IPS-18a (cell line): Measurements from ENCODE around the gene MRPL52.
"Not testable (repeated sequence)": the region's sequence is repeated elsewhere in the genome, so short reads cannot be mapped to it uniquely, and the experiment has no call there.

Experiments
- H3K27ac ChIP-seq: one replicate; pipeline ENCODE4 v1.5.1; 2013; ENCODE audit warnings: low read length
- H3K27me3 ChIP-seq: one replicate; pipeline ENCODE4 v1.6.1; 2013; ENCODE audit warnings: mild to moderate bottlenecking, low read length; ENCODE audit not compliant: control insufficient read depth, insufficient read depth
- H3K36me3 ChIP-seq: one replicate; pipeline ENCODE4 v1.6.1; 2013; ENCODE audit warnings: low read depth, low read length; ENCODE audit not compliant: control insufficient read depth
- H3K4me1 ChIP-seq: one replicate; pipeline ENCODE4 v1.6.1; 2013; ENCODE audit warnings: low read depth, low read length; ENCODE audit not compliant: control insufficient read depth
- H3K4me3 ChIP-seq: one replicate; pipeline ENCODE4 v1.5.1; 2013; ENCODE audit warnings: low read length
- H3K9ac ChIP-seq: one replicate; pipeline ENCODE4 v1.6.1; 2013; ENCODE audit warnings: mild to moderate bottlenecking, low read length, moderate library complexity
- H3K9me3 ChIP-seq: one replicate; pipeline ENCODE4 v1.6.1; 2013; ENCODE audit warnings: low read depth, low read length; ENCODE audit not compliant: control insufficient read depth

MRPL52 gene

DNA sequence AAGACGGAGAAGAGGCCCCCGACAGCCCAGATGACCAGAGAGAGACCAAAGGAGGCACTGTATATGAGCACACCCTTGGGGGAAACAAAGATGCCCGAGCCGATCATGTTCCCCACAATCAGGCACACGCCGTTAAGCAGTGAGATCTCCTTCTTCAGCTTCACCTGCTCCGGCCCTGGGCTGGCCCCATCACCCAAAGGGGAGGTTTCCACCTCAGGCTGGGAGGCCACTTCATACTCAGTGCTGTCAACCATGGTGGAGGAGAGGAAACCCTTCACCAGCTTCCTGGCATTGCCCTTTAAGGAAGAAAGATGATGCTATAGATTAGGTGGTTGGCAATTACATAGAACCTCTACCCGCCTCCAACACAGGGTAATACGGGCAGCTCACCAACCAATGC is 16.5 kb upstream of the MRPL52 start:
- Histone ChIP-seq H3K27ac (no peak overlapping the region), H3K4me1 (peaks cover 10% of the 10 kb centered on the region), H3K9ac (no peak overlapping the region)

DNA sequence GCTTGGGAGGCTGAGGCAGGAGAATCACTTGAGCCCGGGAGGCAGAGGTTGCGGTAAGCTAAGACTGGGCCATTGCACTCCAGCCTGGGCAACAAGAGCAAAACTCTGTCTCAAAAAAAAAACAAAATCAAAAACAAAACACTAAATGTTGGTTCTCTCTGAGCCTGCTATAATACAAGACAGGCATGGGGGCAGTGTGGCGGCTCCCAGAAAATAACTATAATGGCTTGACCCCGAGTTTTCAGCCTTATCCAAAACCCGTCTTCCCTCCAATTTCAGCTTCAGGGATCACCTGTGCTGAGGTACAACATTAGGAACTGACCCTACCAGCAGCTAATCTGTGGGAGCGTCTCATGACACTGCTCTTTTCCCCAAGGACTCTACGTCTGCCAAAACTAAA is 15.3 kb upstream of the MRPL52 start:
- Histone ChIP-seq H3K4me1 (peaks cover 15% of the 10 kb centered on the region), H3K36me3 (no peaks in the 10 kb centered on the region), H3K9ac (no peak overlapping the region), H3K9me3 (no peaks in the 10 kb centered on the region), H3K4me3 (no peak overlapping the region), H3K27ac (no peak overlapping the region), H3K27me3 (no peaks in the 10 kb centered on the region)

More for the DNA sequence above, 16.5 kb upstream of the MRPL52 start:
- no peaks in the 10 kb centered on the region for H3K36me3 ChIP-seq
- no peak overlapping the region for H3K4me3 ChIP-seq
- H3K9me3 ChIP-seq: no peaks in the 10 kb centered on the region
- H3K27me3 ChIP-seq: no peaks in the 10 kb centered on the region

DNA sequence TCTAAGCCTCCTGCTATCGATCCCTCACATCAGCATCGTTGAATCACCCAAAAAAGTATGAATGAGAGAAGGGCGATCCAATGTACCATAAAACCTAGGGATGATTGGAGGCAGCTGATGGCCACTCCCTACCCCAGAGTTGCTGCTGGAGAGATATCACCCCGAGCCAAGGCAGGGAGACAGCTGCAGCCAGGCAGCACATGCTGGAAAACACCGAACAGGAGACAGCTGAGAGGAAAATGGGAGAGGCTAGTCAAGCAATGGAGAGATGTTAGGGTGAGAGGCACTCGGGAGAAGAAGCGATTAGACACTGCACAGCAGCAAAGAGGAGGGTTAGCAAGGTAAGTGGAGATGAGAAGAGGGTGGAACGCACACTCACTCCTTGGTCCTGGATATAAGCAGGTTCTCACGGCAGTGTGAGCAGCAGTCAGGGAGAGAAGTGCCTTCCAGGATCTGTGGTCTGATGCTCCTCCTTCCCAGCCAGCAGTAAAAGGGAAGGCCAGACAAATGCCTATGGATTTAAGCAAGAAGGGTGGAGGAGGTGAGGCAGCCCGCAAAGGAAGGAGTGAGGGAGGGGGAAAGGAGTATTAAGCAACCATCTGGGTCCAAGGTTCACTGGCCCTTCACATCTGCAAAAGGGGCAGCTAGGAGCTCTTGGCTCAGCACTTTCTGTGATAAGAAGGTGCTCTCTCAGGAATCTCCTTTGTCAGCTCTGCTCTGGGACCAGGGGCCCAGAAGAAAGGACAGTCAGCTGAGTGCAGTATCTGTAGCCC is 14.6 kb upstream of the MRPL52 start, which contains the start of gene SLC7A7:
SLC7A7 (minus strand) TSS at position 495 of the 773 bp plus-strand sequence. CDS start 2,037 bp downstream, outside the sequence.
- no peaks in the 10 kb centered on the region for H3K27me3 ChIP-seq
- H3K36me3 ChIP-seq: no peaks in the 10 kb centered on the region
- H3K4me1 ChIP-seq: peaks cover 23% of the 10 kb centered on the region
- H3K9ac ChIP-seq: no peak within 1 kb of the TSS
- no peaks in the 10 kb centered on the region for H3K9me3 ChIP-seq
- H3K27ac ChIP-seq: no peak within 1 kb of the TSS
- no peak within 1 kb of the TSS for H3K4me3 ChIP-seq

DNA sequence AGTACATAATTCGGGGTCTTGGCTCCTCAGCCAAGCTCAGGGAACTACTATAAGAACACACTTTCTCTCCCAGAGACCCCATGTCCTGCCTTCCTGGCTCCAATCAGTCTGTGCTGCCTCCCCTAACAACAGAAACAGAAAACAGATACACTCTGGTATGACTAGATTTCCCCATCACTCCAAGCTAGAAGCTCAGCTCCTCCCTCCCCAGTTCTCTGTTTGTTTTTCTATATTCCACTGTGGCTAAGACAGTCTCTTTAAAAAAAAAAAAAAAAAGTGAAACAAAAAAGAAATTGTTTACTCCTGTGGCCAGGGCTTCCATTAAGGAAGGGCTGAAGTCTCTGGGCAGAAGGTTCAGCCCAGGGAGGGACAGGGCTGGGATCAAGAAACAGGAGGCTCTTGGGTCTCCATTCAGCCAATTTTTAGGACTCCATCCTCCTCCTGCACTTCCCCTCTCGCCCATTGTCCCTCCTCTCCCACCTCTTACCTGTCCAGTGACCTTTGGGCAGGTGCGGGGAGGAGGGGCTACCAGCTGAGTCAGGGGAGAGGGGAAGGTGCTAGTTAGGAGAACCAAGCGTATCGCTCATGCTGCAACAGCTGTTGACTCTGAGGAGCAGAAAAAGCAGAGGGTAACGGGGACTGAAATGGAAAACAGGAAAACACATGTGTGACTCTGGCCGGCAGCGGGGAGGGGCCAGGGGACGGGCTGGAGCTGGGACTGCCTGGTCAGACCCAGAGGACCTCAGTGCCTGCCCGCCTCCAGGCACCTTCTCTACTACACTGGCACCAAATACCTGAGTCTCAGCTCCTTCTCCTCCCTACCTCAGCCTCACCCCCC is 10.3 kb upstream of the MRPL52 start:
- H3K4me1 ChIP-seq: peaks cover 37% of the 10 kb centered on the region
- no peak overlapping the region for H3K9ac ChIP-seq
- no peaks in the 10 kb centered on the region for H3K36me3 ChIP-seq
- no peaks in the 10 kb centered on the region for H3K9me3 ChIP-seq
- peak overlapping the region; percentile 26 for H3K4me3 ChIP-seq
- peaks cover 7% of the 10 kb centered on the region for H3K27me3 ChIP-seq
- no peak overlapping the region for H3K27ac ChIP-seq

DNA sequence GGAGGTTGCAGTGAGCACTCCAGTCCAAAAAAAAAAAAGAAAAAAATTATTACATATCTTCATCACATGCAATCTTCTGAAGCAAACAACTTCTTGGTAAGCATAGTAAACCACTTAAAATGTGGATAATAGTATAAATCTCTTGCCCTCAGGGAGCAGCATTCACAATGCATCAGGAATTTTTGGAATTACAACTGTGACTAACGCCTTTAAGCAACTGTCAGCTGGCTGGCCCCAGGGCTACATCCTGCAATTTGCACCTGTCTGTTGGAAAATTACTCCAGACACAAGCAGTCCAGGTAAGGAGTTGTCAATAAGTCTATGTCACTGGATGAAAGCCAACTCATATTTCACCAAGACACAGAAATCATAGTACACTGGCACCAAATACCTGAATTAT is 9.0 kb upstream of the MRPL52 start:
- H3K4me3 ChIP-seq: no peak overlapping the region
- no peak overlapping the region for H3K27ac ChIP-seq

DNA sequence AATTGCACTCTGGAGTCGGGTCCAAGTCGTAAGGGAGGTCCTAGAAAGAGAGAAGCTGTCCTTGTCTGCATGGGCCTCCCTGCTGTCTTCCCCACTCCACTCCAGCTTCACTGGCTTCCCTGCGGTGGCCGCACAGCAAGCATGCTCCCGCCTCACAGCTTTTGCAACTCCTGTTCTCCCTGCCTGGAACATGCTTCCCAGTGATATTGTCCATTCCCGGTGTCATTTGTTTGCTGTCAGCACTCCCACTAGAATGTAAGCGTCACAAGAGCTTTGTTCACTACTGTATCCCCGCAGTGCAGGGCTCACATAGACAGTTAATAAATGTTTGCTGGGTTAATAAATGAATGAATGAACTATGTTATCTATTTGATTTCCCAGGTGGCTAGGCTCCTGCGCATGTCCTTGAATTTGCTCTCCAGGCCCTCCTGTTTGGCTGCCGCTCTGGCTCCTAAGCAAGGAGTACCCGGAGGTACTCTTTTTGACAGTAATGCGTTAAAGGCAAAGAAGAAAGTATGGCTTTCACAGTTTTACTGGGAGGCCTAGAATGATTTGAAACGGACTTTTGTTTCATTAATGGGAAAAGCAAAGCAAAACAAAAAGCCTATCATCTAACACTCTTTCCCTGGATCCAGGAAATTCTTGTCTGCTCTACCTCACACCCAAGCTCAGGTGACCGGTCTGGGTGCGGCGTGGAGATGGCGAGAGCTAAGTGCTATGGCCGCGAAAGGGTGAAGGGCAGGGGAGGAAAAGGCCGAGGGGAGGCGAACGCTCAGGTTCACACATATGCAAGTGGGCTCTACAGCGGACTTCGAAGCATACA is 8.3 kb upstream of the MRPL52 start:
- Histone ChIP-seq H3K4me1 (peaks cover 27% of the 10 kb centered on the region), H3K9ac (peak overlapping the region; percentile 97), H3K36me3 (no peaks in the 10 kb centered on the region), H3K27me3 (peaks cover 7% of the 10 kb centered on the region), H3K4me3 (peak overlapping the region; percentile 70), H3K27ac (no peak overlapping the region), H3K9me3 (no peaks in the 10 kb centered on the region)

More for the DNA sequence above, 9.0 kb upstream of the MRPL52 start:
- H3K9ac ChIP-seq: no peak overlapping the region
- H3K36me3 ChIP-seq: no peaks in the 10 kb centered on the region
- peaks cover 28% of the 10 kb centered on the region for H3K4me1 ChIP-seq
- H3K27me3 ChIP-seq: peaks cover 7% of the 10 kb centered on the region
- no peaks in the 10 kb centered on the region for H3K9me3 ChIP-seq

DNA sequence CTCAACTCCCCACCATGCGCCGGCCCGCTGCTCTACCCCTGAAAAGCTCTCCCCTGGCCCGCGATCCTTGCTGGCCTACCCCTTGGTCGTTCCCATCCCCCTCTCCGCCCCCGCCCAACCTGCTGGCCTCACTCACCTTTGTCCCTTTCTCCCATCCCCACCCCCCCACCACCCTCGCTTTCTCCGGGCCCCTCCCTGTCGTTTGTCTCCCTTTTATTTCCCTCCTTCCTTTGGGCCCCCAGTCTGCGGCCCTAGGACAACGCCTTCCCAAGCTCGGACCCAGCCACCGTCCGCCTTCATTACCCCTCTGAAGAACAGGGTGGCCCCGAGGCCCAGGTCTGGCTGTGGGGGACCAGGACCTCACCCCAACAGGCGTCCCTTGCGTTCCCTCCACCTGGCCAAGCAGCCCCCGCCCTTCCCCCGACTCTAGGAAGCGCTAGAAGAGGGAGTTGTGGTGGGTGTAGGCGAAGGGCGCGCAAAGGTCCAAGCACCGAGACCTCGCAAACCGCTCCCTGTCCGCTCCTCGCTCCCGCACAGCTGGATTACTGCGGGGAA is 7.6 kb upstream of the MRPL52 start:
- peak overlapping the region; percentile 70 for H3K4me3 ChIP-seq
- H3K27ac ChIP-seq: peak overlapping the region; percentile 76
- H3K27me3 ChIP-seq: peaks cover 7% of the 10 kb centered on the region
- H3K9me3 ChIP-seq: no peaks in the 10 kb centered on the region
- no peaks in the 10 kb centered on the region for H3K36me3 ChIP-seq
- peak overlapping the region; percentile 97 for H3K9ac ChIP-seq
- peaks cover 27% of the 10 kb centered on the region for H3K4me1 ChIP-seq

DNA sequence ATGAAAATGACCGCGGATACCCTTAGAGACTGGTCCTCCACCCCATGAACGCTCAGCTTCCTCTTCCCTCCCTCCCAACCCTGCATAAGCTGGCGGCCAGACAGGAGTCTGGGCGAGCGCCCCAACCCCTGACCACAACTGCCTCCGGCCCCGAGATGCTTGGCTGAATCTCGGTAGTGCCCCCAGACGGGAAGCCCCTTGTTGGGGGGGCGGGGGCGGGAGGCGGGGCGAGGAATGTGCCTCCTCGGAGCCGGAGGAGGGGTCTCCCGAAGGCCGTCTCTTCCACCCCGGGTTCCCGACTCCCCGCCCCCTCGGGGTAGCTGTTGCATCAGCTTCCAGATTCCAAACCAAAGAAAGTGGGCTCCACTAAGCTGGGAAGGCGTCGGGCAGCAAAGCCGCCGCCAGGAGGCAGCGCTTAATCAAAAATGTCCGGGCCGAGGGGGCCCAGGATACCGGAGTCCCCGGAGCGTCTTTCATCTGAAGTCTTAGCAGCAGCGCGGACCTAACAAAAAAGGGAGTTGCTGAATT is 7.1 kb upstream of the MRPL52 start:
- Histone ChIP-seq H3K27me3 (peaks cover 7% of the 10 kb centered on the region), H3K4me1 (peaks cover 27% of the 10 kb centered on the region), H3K36me3 (no peaks in the 10 kb centered on the region), H3K4me3 (peak overlapping the region; percentile 70), H3K9ac (peak overlapping the region; percentile 97), H3K27ac (peak overlapping the region; percentile 76), H3K9me3 (no peaks in the 10 kb centered on the region)

DNA sequence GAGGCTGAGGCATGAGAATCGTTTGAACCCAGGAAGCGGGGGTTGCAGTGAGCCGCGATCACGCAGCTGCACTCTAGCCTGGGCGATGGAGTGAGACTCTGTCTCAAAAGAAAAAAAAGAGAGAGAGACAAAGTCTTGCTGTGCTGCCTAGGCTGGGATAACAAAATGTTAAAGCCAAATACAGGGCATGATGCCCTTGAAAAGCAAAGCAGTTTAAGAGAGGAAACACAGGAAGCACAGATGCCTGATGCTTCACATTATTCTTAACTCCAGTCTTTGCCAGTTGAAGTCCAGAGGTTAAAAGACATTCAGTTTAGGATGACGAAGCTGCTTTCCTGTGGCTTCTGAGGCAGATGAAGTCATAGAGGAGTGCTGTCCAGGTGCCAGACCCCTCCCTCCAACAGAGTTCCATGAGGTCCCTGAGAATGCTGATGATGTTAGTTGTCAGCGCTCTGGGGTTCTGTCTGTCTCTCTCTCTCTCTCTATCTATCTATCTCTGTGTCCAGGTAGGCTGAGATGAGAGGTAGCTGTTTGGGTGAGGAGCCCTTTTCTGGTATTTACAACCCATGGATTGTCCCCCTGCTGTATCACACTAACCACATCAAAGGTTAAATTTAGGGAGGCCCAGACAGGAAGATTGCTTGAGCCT is 4.9 kb upstream of the MRPL52 start:
- H3K9ac ChIP-seq: no peak overlapping the region
- peaks cover 7% of the 10 kb centered on the region for H3K27me3 ChIP-seq
- no peak overlapping the region for H3K4me3 ChIP-seq
- H3K27ac ChIP-seq: no peak overlapping the region
- H3K36me3 ChIP-seq: no peaks in the 10 kb centered on the region
- peaks cover 22% of the 10 kb centered on the region for H3K4me1 ChIP-seq
- H3K9me3 ChIP-seq: no peaks in the 10 kb centered on the region

DNA sequence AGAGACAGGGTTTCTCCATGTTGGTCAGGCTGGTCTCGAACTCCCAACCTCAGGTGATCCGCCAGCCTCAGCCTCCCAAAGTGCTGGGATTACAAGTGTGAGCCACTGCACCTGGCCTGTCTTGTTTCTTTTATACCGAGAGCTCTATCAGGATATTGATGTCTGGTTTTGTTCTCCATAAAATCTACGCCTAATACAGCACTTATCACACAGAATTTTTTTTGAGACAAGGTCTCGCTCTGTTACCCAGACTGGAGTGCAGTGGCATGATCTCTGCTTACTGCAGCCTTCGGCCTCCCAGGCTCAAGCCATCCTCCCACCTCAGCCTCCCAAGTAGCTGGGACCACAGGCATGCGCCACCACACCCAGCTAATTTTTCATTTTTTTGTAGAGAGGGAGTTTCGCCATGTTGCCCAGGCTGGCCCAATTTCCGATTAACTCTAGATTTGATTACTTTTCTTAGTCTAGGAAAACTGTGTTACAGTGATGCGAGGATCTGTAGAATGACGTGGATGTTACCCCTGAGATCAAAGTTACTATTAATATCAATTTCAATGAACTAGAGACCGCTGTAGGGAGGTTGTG is 519 bp upstream of the MRPL52 start:
- not testable (repeated sequence) for H3K9me3 ChIP-seq, H3K27me3 ChIP-seq
- peak overlapping the region; percentile 97 for H3K4me3 ChIP-seq
- H3K27ac ChIP-seq: peak overlapping the region; percentile 90
- peak overlapping the region; percentile 95 for H3K9ac ChIP-seq
- peaks cover 15% of the 10 kb centered on the region for H3K36me3 ChIP-seq
- peaks cover 10% of the 10 kb centered on the region for H3K4me1 ChIP-seq
